GM19463 (cell line): ENCODE data around the gene EPHB2.
"Not testable (repeated sequence)": the region's sequence is repeated elsewhere in the genome, so short reads cannot be mapped to it uniquely, and the experiment has no call there.

ENCODE experiments used
- ATAC-seq: cut with Tn5 transposase; IDR thresholded peaks from one replicate; pipeline ENCODE4 v1.9.1; 2021; ENCODE audit warnings: mild to moderate bottlenecking, moderate library complexity; ENCODE audit not compliant: unreplicated experiment

EPHB2 gene

GRCh38 chr1:22932803-22933470, 222.3 kb downstream of the EPHB2 start:
- ATAC-seq = no peak

- no peak for ATAC-seq
These were observed 224.8 kb downstream of the EPHB2 start for GRCh38 chr1:22935433-22935832.

- no peak for ATAC-seq
These were observed 226.0 kb downstream of the EPHB2 start for GRCh38 chr1:22936681-22937080.

GRCh38 chr1:22941257-22941656, 230.6 kb downstream of the EPHB2 start:
- ATAC-seq = no peak

GRCh38 chr1:22944346-22945055, 233.9 kb downstream of the EPHB2 start:
- ATAC-seq = no peak

- ATAC-seq = not testable (repeated sequence)
These were observed 234.5 kb downstream of the EPHB2 start for GRCh38 chr1:22945171-22945570.

- ATAC-seq = no peak
These were observed 239.2 kb downstream of the EPHB2 start for GRCh38 chr1:22949822-22950331.

GRCh38 chr1:22951796-22952195, 241.2 kb downstream of the EPHB2 start:
- ATAC-seq = no peak

- no peak for ATAC-seq
These were observed 242.0 kb downstream of the EPHB2 start for GRCh38 chr1:22952694-22953056.

- ATAC-seq = no peak
These were observed 242.6 kb downstream of the EPHB2 start for GRCh38 chr1:22953057-22953739.

- no peak for ATAC-seq
These were observed 243.1 kb downstream of the EPHB2 start for GRCh38 chr1:22953740-22954141.

GRCh38 chr1:22955146-22955545, 244.5 kb downstream of the EPHB2 start:
- no peak for ATAC-seq

- no peak for ATAC-seq
These were observed 246.4 kb downstream of the EPHB2 start for GRCh38 chr1:22957066-22957465.

- no peak for ATAC-seq
These were observed 247.9 kb downstream of the EPHB2 start for GRCh38 chr1:22958556-22958955.

GRCh38 chr1:22959545-22960360, 249.1 kb downstream of the EPHB2 start:
- ATAC-seq = no peak

GRCh38 chr1:22962558-22962957, 251.9 kb downstream of the EPHB2 start:
- no peak for ATAC-seq

GRCh38 chr1:22963044-22963677, 252.5 kb downstream of the EPHB2 start:
- no peak for ATAC-seq

- no peak for ATAC-seq
These were observed 255.7 kb downstream of the EPHB2 start for GRCh38 chr1:22966309-22966708.

- no peak for ATAC-seq
These were observed 257.2 kb downstream of the EPHB2 start for GRCh38 chr1:22967833-22968232.

GRCh38 chr1:22969304-22969709, 258.7 kb downstream of the EPHB2 start:
- no peak for ATAC-seq

- ATAC-seq = no peak
These were observed 259.5 kb downstream of the EPHB2 start for GRCh38 chr1:22970096-22970495.
